Stimulated activated naive CD8-positive, alpha-beta T cell treated with anti-CD3 and anti-CD28 coated beads, Interleukin-15, Interleukin-2, amounts not matched to agents 100 ng/mL and 50 ng/mL, for 24 hours (primary cell): ENCODE data around the gene PRKCZ.

Experiments
- H3K27ac Mint-ChIP-seq: one replicate; pipeline ENCODE4 v1.8.0; 2021; ENCODE audit warnings: mild to moderate bottlenecking, mixed read lengths
- H3K27me3 Mint-ChIP-seq: one replicate; pipeline ENCODE4 v1.8.0; 2021; ENCODE audit warnings: mixed read lengths
- H3K36me3 Mint-ChIP-seq: one replicate; pipeline ENCODE4 v1.8.0; 2021; ENCODE audit warnings: low read depth, mixed read lengths
- H3K4me1 Mint-ChIP-seq: one replicate; pipeline ENCODE4 v1.8.0; 2021; ENCODE audit warnings: low read depth, mixed read lengths
- H3K4me3 Mint-ChIP-seq: one replicate; pipeline ENCODE4 v1.8.0; 2021; ENCODE audit warnings: mild to moderate bottlenecking, mixed read lengths
- H3K9me3 Mint-ChIP-seq: one replicate; pipeline ENCODE4 v1.8.0; 2021; ENCODE audit warnings: mixed read lengths

The PRKCZ gene

GRCh38 chr1:2127187-2128145 is 77.3 kb downstream of the PRKCZ start:
- H3K9me3 Mint-ChIP-seq = no peaks in the 10 kb centered on the region
- peak overlapping the region; percentile 58 for H3K4me3 Mint-ChIP-seq
- H3K4me1 Mint-ChIP-seq = peaks cover 21% of the 10 kb centered on the region
- H3K27ac Mint-ChIP-seq = peak overlapping the region; percentile 68
- no peaks in the 10 kb centered on the region for H3K36me3 Mint-ChIP-seq
- H3K27me3 Mint-ChIP-seq = no peaks in the 10 kb centered on the region

- Mint-ChIP-seq H3K27ac (no peak overlapping the region), H3K4me1 (peaks cover 28% of the 10 kb centered on the region), H3K4me3 (no peak overlapping the region), H3K27me3 (no peaks in the 10 kb centered on the region), H3K36me3 (no peaks in the 10 kb centered on the region), H3K9me3 (no peaks in the 10 kb centered on the region)
These were observed 78.1 kb downstream of the PRKCZ start for GRCh38 chr1:2128189-2128901.

GRCh38 chr1:2129256-2129943 is 79.2 kb downstream of the PRKCZ start:
- H3K36me3 Mint-ChIP-seq = no peaks in the 10 kb centered on the region
- no peak overlapping the region for H3K4me3 Mint-ChIP-seq
- peaks cover 28% of the 10 kb centered on the region for H3K4me1 Mint-ChIP-seq
- no peak overlapping the region for H3K27ac Mint-ChIP-seq
- H3K27me3 Mint-ChIP-seq = no peaks in the 10 kb centered on the region
- H3K9me3 Mint-ChIP-seq = no peaks in the 10 kb centered on the region

- Mint-ChIP-seq H3K4me3 (no peak overlapping the region), H3K4me1 (peaks cover 28% of the 10 kb centered on the region), H3K27me3 (no peaks in the 10 kb centered on the region), H3K27ac (no peak overlapping the region), H3K36me3 (no peaks in the 10 kb centered on the region), H3K9me3 (no peaks in the 10 kb centered on the region)
These were observed 79.9 kb downstream of the PRKCZ start for GRCh38 chr1:2130156-2130555.

- no peaks in the 10 kb centered on the region for H3K9me3 Mint-ChIP-seq
- H3K36me3 Mint-ChIP-seq = no peaks in the 10 kb centered on the region
- no peak overlapping the region for H3K4me3 Mint-ChIP-seq
- no peak overlapping the region for H3K27ac Mint-ChIP-seq
- H3K27me3 Mint-ChIP-seq = no peaks in the 10 kb centered on the region
- H3K4me1 Mint-ChIP-seq = peaks cover 28% of the 10 kb centered on the region
These were observed 80.7 kb downstream of the PRKCZ start for GRCh38 chr1:2130871-2131289.

GRCh38 chr1:2132222-2133038 is 82.2 kb downstream of the PRKCZ start:
- Mint-ChIP-seq H3K9me3 (no peaks in the 10 kb centered on the region), H3K27ac (peak overlapping the region; percentile 40), H3K27me3 (no peaks in the 10 kb centered on the region), H3K4me1 (peaks cover 18% of the 10 kb centered on the region), H3K36me3 (no peaks in the 10 kb centered on the region), H3K4me3 (peak overlapping the region; percentile 78)

GRCh38 chr1:2133039-2133878 is 83.0 kb downstream of the PRKCZ start:
- Mint-ChIP-seq H3K36me3 (no peaks in the 10 kb centered on the region), H3K27ac (peak overlapping the region; percentile 40), H3K4me1 (peaks cover 15% of the 10 kb centered on the region), H3K27me3 (no peaks in the 10 kb centered on the region), H3K9me3 (no peaks in the 10 kb centered on the region), H3K4me3 (peak overlapping the region; percentile 78)

- H3K36me3 Mint-ChIP-seq = no peaks in the 10 kb centered on the region
- no peaks in the 10 kb centered on the region for H3K27me3 Mint-ChIP-seq
- H3K27ac Mint-ChIP-seq = no peak overlapping the region
- H3K4me3 Mint-ChIP-seq = no peak overlapping the region
- H3K4me1 Mint-ChIP-seq = peaks cover 15% of the 10 kb centered on the region
- H3K9me3 Mint-ChIP-seq = no peaks in the 10 kb centered on the region
These were observed 83.6 kb downstream of the PRKCZ start for GRCh38 chr1:2133879-2134215.

GRCh38 chr1:2134266-2134620 is 84.0 kb downstream of the PRKCZ start:
- Mint-ChIP-seq H3K4me3 (no peak overlapping the region), H3K36me3 (no peaks in the 10 kb centered on the region), H3K27me3 (no peaks in the 10 kb centered on the region), H3K4me1 (peaks cover 15% of the 10 kb centered on the region), H3K27ac (no peak overlapping the region), H3K9me3 (no peaks in the 10 kb centered on the region)

- Mint-ChIP-seq H3K27me3 (no peaks in the 10 kb centered on the region), H3K4me3 (no peak overlapping the region), H3K9me3 (no peaks in the 10 kb centered on the region), H3K27ac (no peak overlapping the region), H3K36me3 (no peaks in the 10 kb centered on the region), H3K4me1 (peaks cover 18% of the 10 kb centered on the region)
These were observed 84.6 kb downstream of the PRKCZ start for GRCh38 chr1:2134621-2135307.

- H3K27me3 Mint-ChIP-seq = no peaks in the 10 kb centered on the region
- H3K36me3 Mint-ChIP-seq = no peaks in the 10 kb centered on the region
- H3K9me3 Mint-ChIP-seq = no peaks in the 10 kb centered on the region
- H3K4me3 Mint-ChIP-seq = no peak overlapping the region
- no peak overlapping the region for H3K27ac Mint-ChIP-seq
- H3K4me1 Mint-ChIP-seq = peaks cover 25% of the 10 kb centered on the region
These were observed 85.2 kb downstream of the PRKCZ start for GRCh38 chr1:2135441-2135841.

- Mint-ChIP-seq H3K4me1 (peaks cover 30% of the 10 kb centered on the region), H3K27ac (no peak overlapping the region), H3K9me3 (no peaks in the 10 kb centered on the region), H3K36me3 (no peaks in the 10 kb centered on the region), H3K27me3 (no peaks in the 10 kb centered on the region), H3K4me3 (no peak overlapping the region)
These were observed 85.7 kb downstream of the PRKCZ start for GRCh38 chr1:2135941-2136340.

- Mint-ChIP-seq H3K4me3 (no peak overlapping the region), H3K36me3 (no peaks in the 10 kb centered on the region), H3K27me3 (no peaks in the 10 kb centered on the region), H3K4me1 (peaks cover 30% of the 10 kb centered on the region), H3K9me3 (no peaks in the 10 kb centered on the region), H3K27ac (no peak overlapping the region)
These were observed 86.4 kb downstream of the PRKCZ start for GRCh38 chr1:2136386-2137235.
